HEK293T (cell line): ENCODE measurements around the gene TRIM69.
"Not testable (repeated sequence)": the region's sequence is repeated elsewhere in the genome, so short reads cannot be mapped to it uniquely, and the experiment has no call there.

Experiments
- ARNT ChIP-seq: fragments of 450-650 bp; IDR thresholded peaks from 2 replicates; pipeline ENCODE4 v1.6.1; 2017; ENCODE audit warnings: mild to moderate bottlenecking
- BHLHE40 ChIP-seq: fragments of 450-650 bp; IDR thresholded peaks from 2 replicates; pipeline ENCODE4 v1.6.1; 2016; ENCODE audit warnings: mild to moderate bottlenecking, moderate library complexity, borderline replicate concordance
- ELF4 ChIP-seq: fragments of 450-650 bp; IDR thresholded peaks from 2 replicates; pipeline ENCODE4 v1.6.1; 2017; ENCODE audit warnings: antibody characterized with exemption
- FOXA1 ChIP-seq: fragments of 450-650 bp; IDR thresholded peaks from 2 replicates; pipeline ENCODE4 v1.6.1; 2016; ENCODE audit warnings: mild to moderate bottlenecking
- FOXK2 ChIP-seq: fragments of 450-650 bp; IDR thresholded peaks from 2 replicates; pipeline ENCODE4 v1.6.1; 2016; ENCODE audit warnings: mild to moderate bottlenecking
- FOXM1 ChIP-seq: fragments of 450-650 bp; IDR thresholded peaks from 2 replicates; pipeline ENCODE4 v1.6.1; 2017; ENCODE audit warnings: mild to moderate bottlenecking, borderline replicate concordance
- HDGF ChIP-seq: fragments of 450-650 bp; IDR thresholded peaks from 2 replicates; pipeline ENCODE4 v1.6.1; 2017; ENCODE audit warnings: antibody characterized with exemption, borderline replicate concordance
- SP1 ChIP-seq: fragments of 450-650 bp; IDR thresholded peaks from 2 replicates; pipeline ENCODE4 v1.6.1; 2017
- SUZ12 ChIP-seq: fragments of 450-650 bp; IDR thresholded peaks from 2 replicates; pipeline ENCODE4 v1.6.1; 2016; ENCODE audit warnings: mild to moderate bottlenecking
- TARDBP ChIP-seq: fragments of 450-650 bp; IDR thresholded peaks from 2 replicates; pipeline ENCODE4 v1.6.1; 2016
- ZNF384 ChIP-seq: fragments of 450-650 bp; IDR thresholded peaks from 2 replicates; pipeline ENCODE4 v1.6.1; 2016

- TF ChIP-seq FOXA1, FOXK2, BHLHE40, SP1, HDGF, ARNT, FOXM1, ZNF384, SUZ12, ELF4, TARDBP: not testable (repeated sequence)
Measured at GRCh38 chr15:44720000-44720435, 16.3 kb upstream of the TRIM69 start.
